Ammon's horn (tissue), 1 donor: ENCODE measurements around the gene NECTIN1.

Source experiments
- DNase-seq: peaks from one replicate; pipeline ENCODE4 v3.0.0-alpha.2; 2016; ENCODE audit warnings: low spot score

The NECTIN1 gene

GRCh38 chr11:119671561-119672015, 57.4 kb downstream of the NECTIN1 start:
- DNase-seq = peak; percentile 95

- DNase-seq = peak; percentile 93
Observed at GRCh38 chr11:119671051-119671450, 57.9 kb downstream of the NECTIN1 start.

GRCh38 chr11:119669487-119669886, 59.5 kb downstream of the NECTIN1 start:
- DNase-seq = no peak

- DNase-seq = no peak
Observed at GRCh38 chr11:119668676-119669075, 60.3 kb downstream of the NECTIN1 start.

GRCh38 chr11:119666463-119667131, 62.4 kb downstream of the NECTIN1 start:
- DNase-seq = peak; percentile 88

- DNase-seq = no peak
Observed at GRCh38 chr11:119666061-119666460, 62.9 kb downstream of the NECTIN1 start.

- DNase-seq = no peak
Observed at GRCh38 chr11:119664701-119665420, 64.1 kb downstream of the NECTIN1 start.

GRCh38 chr11:119664063-119664572, 64.9 kb downstream of the NECTIN1 start:
- peak; percentile 42 for DNase-seq

- peak; percentile 86 for DNase-seq
Observed at GRCh38 chr11:119663279-119663678, 65.7 kb downstream of the NECTIN1 start.

GRCh38 chr11:119661226-119661625, 67.8 kb downstream of the NECTIN1 start:
- no peak for DNase-seq

- no peak for DNase-seq
Observed at GRCh38 chr11:119659971-119660723, 68.9 kb downstream of the NECTIN1 start.

GRCh38 chr11:119652907-119653659, 75.9 kb downstream of the NECTIN1 start:
- no peak for DNase-seq

- no peak for DNase-seq
Observed at GRCh38 chr11:119651802-119652584, 77.0 kb downstream of the NECTIN1 start.

GRCh38 chr11:119650251-119650650, 78.7 kb downstream of the NECTIN1 start:
- no peak for DNase-seq

- DNase-seq = no peak
Observed at GRCh38 chr11:119647254-119647653, 81.7 kb downstream of the NECTIN1 start.

- DNase-seq = no peak
Observed at GRCh38 chr11:119645018-119645417, 84.0 kb downstream of the NECTIN1 start.

GRCh38 chr11:119644502-119644901, 84.5 kb downstream of the NECTIN1 start:
- DNase-seq = no peak

GRCh38 chr11:119643876-119644225, 85.1 kb downstream of the NECTIN1 start:
- DNase-seq = no peak

- no peak for DNase-seq
Observed at GRCh38 chr11:119643212-119643875, 85.7 kb downstream of the NECTIN1 start.

GRCh38 chr11:119641983-119642745, 86.8 kb downstream of the NECTIN1 start:
- peak; percentile 29 for DNase-seq
